ENCODE results near the gene PRDM16. TPM values are rescaled to one million over a fixed set of nuclear protein-coding genes. Genes with fewer than 3 reads are reported as not detected.

Gene PRDM16
- total RNA-seq, 1 experiment from 2014 or later, result 0.17 TPM

- Histone ChIP-seq H3K4me2 (ENCODE audit: insufficient read depth, insufficient read length, low read length) (no peak overlapping the region), H2BK12ac (ENCODE audit: insufficient read length, low read depth, low read length) (no peak overlapping the region), H3K4ac (ENCODE audit: low read depth, low read length) (no peak overlapping the region), H4K8ac (replicated peaks; ENCODE audit: insufficient read length, low read depth, low read length) (no peak overlapping the region), H2BK20ac (ENCODE audit: low read depth, low read length, poor library complexity, severe bottlenecking) (no peak overlapping the region), H2BK120ac (ENCODE audit: low read depth, low read length, poor library complexity, severe bottlenecking) (no peak overlapping the region), H3K79me1 (ENCODE audit: insufficient read depth, low read depth, low read length, poor library complexity, severe bottlenecking) (no peaks in the 10 kb centered on the region), H3K23me2 (ENCODE audit: insufficient read length, low read depth, low read length, poor library complexity, severe bottlenecking) (no peaks in the 10 kb centered on the region), H2AK5ac (ENCODE audit: insufficient read length, low read length) (no peak overlapping the region), H4K91ac (ENCODE audit: insufficient read length, low read depth, low read length) (no peak overlapping the region), H2BK15ac (ENCODE audit: low read depth, low read length) (no peak overlapping the region), H3K27me3 (ENCODE audit: insufficient read depth, low read length) (no peaks in the 10 kb centered on the region), H3K56ac (ENCODE audit: insufficient read length, low read depth, low read length) (no peak overlapping the region), H3K18ac (ENCODE audit: insufficient read length, low read depth, low read length) (no peak overlapping the region), H3T11ph (ENCODE audit: low read length) (no peak overlapping the region), H3K4me1 (ENCODE audit: insufficient read depth, low read length) (no peaks in the 10 kb centered on the region), H3K14ac (ENCODE audit: insufficient read depth, low read length) (no peak overlapping the region), H3K23ac (ENCODE audit: insufficient read length, low read depth, low read length) (no peak overlapping the region), H2AFZ (ENCODE audit: low read length) (no peak overlapping the region), H3K9ac (ENCODE audit: extremely low read depth, insufficient read length, low read length) (no peak overlapping the region), H3K27ac (ENCODE audit: insufficient read length, low read depth, low read length) (no peak overlapping the region), H2BK5ac (ENCODE audit: insufficient read length, low read length) (no peak overlapping the region), H4K5ac (ENCODE audit: insufficient read length, low read depth, low read length) (no peak overlapping the region), H3K79me2 (ENCODE audit: insufficient read depth, low read length) (no peaks in the 10 kb centered on the region), H4K20me1 (ENCODE audit: control insufficient read depth, insufficient read depth, insufficient read length) (no peaks in the 10 kb centered on the region), H3K9me3 (ENCODE audit: control insufficient read depth, low read depth, low read length) (no peaks in the 10 kb centered on the region)
- Mint-ChIP-seq H3K27me3 (ENCODE audit: low read depth) (peaks cover 4% of the 10 kb centered on the region), H3K9me3 (no peaks in the 10 kb centered on the region; a peak in 1 of 5 replicates), H3K27ac (no peak overlapping the region), H3K4me1 (no peaks in the 10 kb centered on the region; a peak in 1 of 4 replicates), H3K36me3 (ENCODE audit: insufficient read depth in 1 of 3, low read depth in 3 of 3) (0 out of 7 replicates have a peak, but pooled peaks cover 0 to 2% (median 0%) of the 10 kb centered on the region in 3 experiments), H3K4me3 (no peak overlapping the region)
- no peak for DNase-seq
- TF ChIP-seq CTCF (conservative IDR thresholded peaks at IDR 0.05), result no peak
- WGBS (ENCODE audit: extremely low coverage, insufficient read length, low lambda C conversion rate), result no CpG with 5 or more reads among the region's 23 CpGs
Observed at GRCh38 chr1:3423245-3423829, 354.3 kb downstream of the PRDM16 start.

Measured in H9 (cell line).